NCI-H1694 (cell line): Measurements from ENCODE around the gene MPV17L2.
"Not testable (repeated sequence)": the region's sequence is repeated elsewhere in the genome, so short reads cannot be mapped to it uniquely, and the experiment has no call there.

ENCODE experiments used
- DNase-seq: peaks from one replicate; lab custom pipeline; 2025; lab: John Stamatoyannopoulos, UW

The MPV17L2 gene

GRCh38 chr19:18193388-18194180 is 566 bp downstream of the MPV17L2 start:
- DNase-seq, result no peak

- no peak for DNase-seq
Measured at GRCh38 chr19:18194181-18194530, 1.1 kb downstream of the MPV17L2 start.

DNA sequence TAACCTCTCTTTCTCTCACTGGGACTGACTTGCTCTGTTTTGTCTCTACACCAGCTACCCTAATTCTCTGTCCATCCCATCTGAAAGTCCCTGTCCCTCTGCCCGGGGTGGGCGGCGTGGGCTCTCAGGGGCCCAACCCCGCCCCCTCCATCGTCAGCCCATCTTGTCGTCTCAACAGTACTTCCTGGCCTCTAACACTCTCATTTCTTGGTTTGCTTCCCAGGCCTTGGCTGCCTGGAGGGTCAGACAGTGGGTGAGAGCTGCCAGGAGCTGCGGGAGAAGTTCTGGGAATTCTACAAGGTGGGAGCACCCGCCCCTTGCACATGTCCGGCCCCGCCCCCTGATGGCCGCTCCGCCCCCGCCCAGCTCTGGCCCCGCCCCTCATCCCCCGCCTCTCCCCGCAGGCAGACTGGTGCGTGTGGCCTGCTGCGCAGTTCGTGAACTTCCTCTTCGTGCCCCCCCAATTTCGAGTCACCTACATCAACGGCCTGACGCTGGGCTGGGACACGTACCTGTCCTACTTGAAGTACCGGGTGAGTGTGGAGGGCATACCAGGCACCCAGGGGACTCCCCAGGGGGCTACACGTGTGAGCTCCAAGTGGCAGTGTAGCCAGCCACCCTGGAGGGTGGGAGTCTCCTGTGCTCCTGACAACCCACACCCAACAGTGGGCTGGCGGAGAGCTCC is 1.7 kb downstream of the MPV17L2 start:
- no peak for DNase-seq

DNA sequence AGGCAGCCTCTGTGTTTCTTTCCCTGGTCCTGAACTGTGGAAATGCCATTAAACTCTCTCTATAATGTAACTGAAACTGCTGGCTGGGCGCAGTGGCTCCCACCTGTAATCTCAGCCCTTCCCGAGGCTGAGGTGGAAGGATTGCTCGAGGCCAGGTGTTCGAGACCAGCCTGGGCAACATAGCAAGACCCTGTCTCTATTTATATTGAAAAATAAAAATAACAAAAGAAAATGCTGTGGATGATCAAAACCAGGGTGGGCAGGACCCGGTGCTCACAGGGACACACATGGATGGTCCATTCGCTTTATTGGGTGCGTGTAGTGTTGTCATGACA is 3.5 kb downstream of the MPV17L2 start:
- DNase-seq, result no peak

- DNase-seq, result no peak
Measured at GRCh38 chr19:18197306-18197705, 4.3 kb downstream of the MPV17L2 start.

- no peak for DNase-seq
Measured at GRCh38 chr19:18197941-18198340, 4.9 kb downstream of the MPV17L2 start.

GRCh38 chr19:18198374-18198773 is 5.4 kb downstream of the MPV17L2 start:
- no peak for DNase-seq

DNA sequence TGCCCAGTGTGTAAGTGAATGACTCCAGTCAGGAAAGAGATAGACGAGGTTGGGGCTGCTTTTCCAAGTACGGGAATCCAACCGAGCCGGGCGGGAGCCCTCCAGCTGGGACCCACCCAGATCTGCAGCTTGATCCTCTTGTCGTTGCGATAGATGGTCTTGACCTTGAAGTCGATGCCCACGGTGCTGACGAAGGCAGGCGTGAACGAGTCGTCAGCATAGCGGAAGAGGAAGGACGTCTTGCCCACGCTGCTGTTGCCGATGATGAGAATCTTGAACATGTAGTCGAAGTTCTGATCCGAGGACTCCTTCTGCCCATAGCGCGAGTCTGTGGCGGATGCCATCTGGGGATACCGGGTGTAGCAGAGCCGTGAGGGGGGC is 9.4 kb downstream of the MPV17L2 start:
- no peak for DNase-seq

GRCh38 chr19:18202778-18203407 is 9.9 kb downstream of the MPV17L2 start:
- no peak for DNase-seq

DNA sequence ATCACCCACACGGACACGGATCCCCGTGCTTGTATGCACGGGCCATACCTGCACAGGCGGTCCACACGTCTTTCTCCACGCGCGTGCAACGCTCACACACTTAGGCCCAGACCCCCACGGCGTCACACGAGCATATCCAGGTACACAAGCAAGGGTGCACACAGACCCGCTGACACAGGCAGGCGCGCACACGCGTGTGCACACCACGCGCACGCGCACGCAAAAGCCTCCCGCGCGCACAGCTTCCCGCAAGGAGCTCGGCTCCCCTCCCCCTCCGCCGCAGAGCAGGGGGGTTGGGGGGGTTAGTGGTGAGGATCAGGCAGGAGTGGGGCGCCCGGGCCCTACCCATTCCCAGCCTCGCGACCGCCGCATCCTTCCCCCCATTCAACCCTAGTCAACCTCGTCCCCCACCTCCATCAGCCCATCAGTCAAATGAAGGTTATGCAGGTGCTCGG is 10.4 kb downstream of the MPV17L2 start:
- DNase-seq, result no peak

GRCh38 chr19:18203863-18204393 is 10.9 kb downstream of the MPV17L2 start, which contains the start of gene RAB3A:
RAB3A (minus strand) TSS chr19:18204042; CDS start chr19:18202740, 1,302 bp downstream.
- peak; percentile 99 for DNase-seq

- peak; percentile 93 for DNase-seq
Measured at GRCh38 chr19:18204394-18205199, 11.6 kb downstream of the MPV17L2 start.

DNA sequence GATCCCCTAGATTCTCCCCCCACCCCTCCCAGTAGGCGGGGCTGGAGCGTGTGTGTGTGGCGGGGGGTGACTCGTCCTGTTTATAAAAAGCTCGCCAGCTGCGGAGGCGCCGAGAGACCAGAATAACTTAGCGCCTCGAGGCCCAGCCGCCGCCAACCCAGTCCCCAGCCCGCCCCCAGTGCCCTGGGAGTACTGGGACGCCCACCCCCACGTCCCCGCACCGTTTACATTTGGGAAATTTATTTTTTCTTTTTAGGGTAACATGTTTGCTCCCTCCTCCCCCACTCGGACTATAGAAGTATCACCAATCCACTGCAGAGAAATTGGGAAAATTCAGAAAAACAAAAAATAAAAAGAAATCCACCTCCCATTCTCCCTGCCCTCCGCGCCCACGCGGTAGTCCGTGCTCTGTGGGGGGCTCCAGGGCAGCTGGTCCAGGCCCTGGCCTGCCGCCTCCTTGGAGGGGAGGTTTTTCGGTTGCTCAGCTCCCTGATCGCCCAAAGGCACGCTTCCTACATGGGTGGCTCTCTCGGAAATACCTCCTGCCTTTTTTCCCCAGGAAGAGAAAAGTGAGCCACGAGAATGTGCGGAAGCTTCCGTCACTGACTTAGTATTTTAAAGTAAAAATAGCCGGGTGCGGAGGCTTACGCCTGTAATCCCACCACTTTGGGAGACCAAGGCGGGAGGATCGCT is 12.3 kb downstream of the MPV17L2 start:
- DNase-seq, result peak; percentile 63

- no peak for DNase-seq
Measured at GRCh38 chr19:18206018-18206417, 13.0 kb downstream of the MPV17L2 start.

- peak; percentile 57 for DNase-seq
Measured at GRCh38 chr19:18208098-18208951, 15.3 kb downstream of the MPV17L2 start.

- not testable (repeated sequence) for DNase-seq
Measured at GRCh38 chr19:18209912-18210311, 16.9 kb downstream of the MPV17L2 start.

DNA sequence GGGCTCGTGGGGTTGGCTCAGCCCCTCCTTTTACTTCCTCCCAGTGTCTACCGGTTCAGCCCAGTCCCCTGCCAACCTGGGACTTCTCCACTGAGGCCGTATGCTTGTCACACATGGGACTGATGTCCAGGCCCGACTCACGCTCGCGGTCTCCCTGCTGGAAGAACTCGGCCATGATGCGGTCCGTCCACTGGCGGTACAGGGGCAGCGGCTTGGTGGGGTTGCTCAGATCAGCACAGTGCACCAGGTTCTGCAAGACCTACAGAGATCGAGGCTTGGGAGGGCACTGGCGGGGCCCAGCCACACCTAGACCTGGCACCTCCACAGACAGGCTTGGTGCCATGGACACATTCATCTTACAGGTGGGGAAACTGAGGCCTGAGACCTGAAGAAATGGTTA is 18.7 kb downstream of the MPV17L2 start:
- no peak for DNase-seq

GRCh38 chr19:18214779-18215433 is 21.9 kb downstream of the MPV17L2 start:
- no peak for DNase-seq

- no peak for DNase-seq
Measured at GRCh38 chr19:18216789-18217188, 23.8 kb downstream of the MPV17L2 start.

DNA sequence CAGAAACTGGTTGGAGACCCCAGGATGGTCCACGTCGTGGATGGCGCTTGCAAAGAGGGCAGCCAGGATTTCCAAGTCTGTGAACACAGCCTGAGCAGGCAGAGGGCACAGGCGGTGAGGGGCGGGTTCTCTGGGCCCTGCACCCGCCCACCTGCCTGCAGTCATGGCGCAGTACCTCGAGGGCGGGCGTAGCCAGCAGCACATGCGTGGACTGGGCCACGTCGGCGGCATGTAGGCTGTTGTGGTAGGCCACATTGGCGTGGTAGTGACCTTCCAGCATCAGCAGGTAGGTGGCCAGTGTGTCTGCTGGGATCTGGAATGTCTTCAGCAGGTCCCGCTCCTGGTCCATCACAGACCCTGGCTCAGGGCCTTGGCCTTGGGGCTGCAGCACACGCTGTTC is 25.1 kb downstream of the MPV17L2 start:
- DNase-seq, result no peak
